Chondrocyte (in vitro differentiated cells): Measurements from ENCODE around the gene ARID3C. TPM values are rescaled to one million over a fixed set of nuclear protein-coding genes. Genes with fewer than 3 reads are reported as not detected.

Experiments used
- DNase-seq: peaks from one replicate; pipeline ENCODE4 v3.0.0; 2021; ENCODE audit warnings: mixed read lengths, low spot score
- H3K27ac Mint-ChIP-seq: one replicate; pipeline ENCODE4 v1.8.0; 2021; ENCODE audit warnings: mild to moderate bottlenecking, moderate library complexity, mixed read lengths; ENCODE audit not compliant: unreplicated experiment
- H3K27me3 Mint-ChIP-seq: 2 replicates; pipeline ENCODE4 v1.8.0; 2021; ENCODE audit warnings: low read depth, mixed read lengths
- H3K36me3 Mint-ChIP-seq: 2 replicates; pipeline ENCODE4 v1.8.0; 2021; ENCODE audit warnings: low read depth, mixed read lengths
- H3K4me1 Mint-ChIP-seq: 2 replicates; pipeline ENCODE4 v1.8.0; 2021; ENCODE audit warnings: low read depth, mild to moderate bottlenecking, mixed read lengths
- H3K4me3 Mint-ChIP-seq: one replicate; pipeline ENCODE4 v1.8.0; 2021; ENCODE audit warnings: mild to moderate bottlenecking, moderate library complexity, mixed read lengths; ENCODE audit not compliant: unreplicated experiment
- H3K9me3 Mint-ChIP-seq: 2 replicates; pipeline ENCODE4 v1.8.0; 2021; ENCODE audit warnings: low read depth, mixed read lengths
- total RNA-seq: library from RNA; stranded (reverse); gene quantifications from 3 replicates; pipeline ENCODE4 v1.2.1, GENCODE V29; 2021
- TF ChIP-seq, protein P1 (sequence below): fragments of 200-600 bp; sonication (generic); IDR thresholded peaks from 2 replicates; pipeline ENCODE4 v1.5.0; 2021; ENCODE audit warnings: antibody characterized with exemption, mild to moderate bottlenecking, moderate library complexity

The ARID3C gene
- total RNA-seq, 1 donor from 2014 or later = 0.20 TPM

DNA sequence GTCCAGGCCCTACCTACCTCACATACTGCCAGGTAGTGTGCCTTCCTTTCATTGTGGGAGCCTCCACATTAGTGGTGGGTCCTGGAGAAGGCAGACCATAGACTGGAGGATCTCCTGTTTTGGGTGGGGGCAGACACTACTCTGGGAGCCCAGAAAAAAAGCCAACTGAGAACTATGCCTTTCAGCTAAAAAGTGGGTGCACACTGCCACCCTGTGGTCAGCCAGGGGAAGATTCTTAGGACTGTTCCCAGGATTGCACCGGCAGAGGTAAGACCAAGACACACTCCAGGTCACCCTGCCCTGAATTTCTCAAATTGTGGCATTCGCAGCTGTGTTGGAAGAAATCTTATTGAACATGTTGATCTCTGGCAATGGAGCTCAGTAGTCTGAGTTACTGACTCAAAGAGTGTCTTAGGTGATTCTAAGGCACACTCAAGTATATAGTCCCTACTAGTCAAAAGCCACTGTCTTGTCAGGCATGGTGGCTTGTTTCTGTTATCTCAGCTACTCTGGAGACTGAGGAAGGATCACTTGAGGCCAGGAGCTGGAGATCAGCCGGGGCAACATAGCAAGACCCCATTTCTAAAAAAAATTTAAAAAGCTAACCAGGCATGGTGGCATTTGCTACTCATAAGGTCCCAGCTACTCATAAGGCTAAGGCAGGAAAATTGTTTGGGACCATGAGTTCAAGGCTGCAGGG is 5.1 kb upstream of the ARID3C start:
- Mint-ChIP-seq H3K9me3 (no peaks in the 10 kb centered on the region), H3K36me3 (peaks cover 2% of the 10 kb centered on the region), H3K4me3 (no peak overlapping the region), H3K4me1 (peaks cover 41% of the 10 kb centered on the region), H3K27me3 (peaks cover 26% of the 10 kb centered on the region), H3K27ac (no peak overlapping the region)
- TF ChIP-seq, protein P1, sequence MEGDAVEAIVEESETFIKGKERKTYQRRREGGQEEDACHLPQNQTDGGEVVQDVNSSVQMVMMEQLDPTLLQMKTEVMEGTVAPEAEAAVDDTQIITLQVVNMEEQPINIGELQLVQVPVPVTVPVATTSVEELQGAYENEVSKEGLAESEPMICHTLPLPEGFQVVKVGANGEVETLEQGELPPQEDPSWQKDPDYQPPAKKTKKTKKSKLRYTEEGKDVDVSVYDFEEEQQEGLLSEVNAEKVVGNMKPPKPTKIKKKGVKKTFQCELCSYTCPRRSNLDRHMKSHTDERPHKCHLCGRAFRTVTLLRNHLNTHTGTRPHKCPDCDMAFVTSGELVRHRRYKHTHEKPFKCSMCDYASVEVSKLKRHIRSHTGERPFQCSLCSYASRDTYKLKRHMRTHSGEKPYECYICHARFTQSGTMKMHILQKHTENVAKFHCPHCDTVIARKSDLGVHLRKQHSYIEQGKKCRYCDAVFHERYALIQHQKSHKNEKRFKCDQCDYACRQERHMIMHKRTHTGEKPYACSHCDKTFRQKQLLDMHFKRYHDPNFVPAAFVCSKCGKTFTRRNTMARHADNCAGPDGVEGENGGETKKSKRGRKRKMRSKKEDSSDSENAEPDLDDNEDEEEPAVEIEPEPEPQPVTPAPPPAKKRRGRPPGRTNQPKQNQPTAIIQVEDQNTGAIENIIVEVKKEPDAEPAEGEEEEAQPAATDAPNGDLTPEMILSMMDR = peak; percentile 92
- DNase-seq = no peak

DNA sequence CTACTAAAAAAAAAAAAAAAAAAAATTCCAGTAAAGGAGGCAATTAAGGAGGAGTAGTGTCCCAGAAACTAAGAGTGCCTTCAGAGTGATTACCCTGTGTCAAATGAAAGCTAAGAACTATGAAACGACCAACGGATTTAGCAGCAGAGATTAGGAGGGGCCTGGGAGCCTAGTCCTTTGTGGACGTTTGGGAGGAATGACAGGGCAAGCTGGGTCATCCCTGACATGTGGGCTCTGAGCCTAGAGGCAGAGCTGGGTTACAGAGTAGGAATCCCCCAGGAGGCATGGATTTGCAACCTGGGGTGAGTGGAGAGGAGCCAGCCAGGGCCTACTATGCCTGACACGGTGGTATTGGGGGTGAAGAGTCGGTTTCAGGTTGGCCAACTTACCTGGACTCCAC is 4.3 kb upstream of the ARID3C start:
- no peak overlapping the region for H3K27ac Mint-ChIP-seq
- H3K4me3 Mint-ChIP-seq = no peak overlapping the region
- H3K9me3 Mint-ChIP-seq = no peaks in the 10 kb centered on the region
- peaks cover 2% of the 10 kb centered on the region for H3K36me3 Mint-ChIP-seq
- peaks cover 37% of the 10 kb centered on the region for H3K4me1 Mint-ChIP-seq
- TF ChIP-seq, protein P1 = no peak
- no peak for DNase-seq
- peaks cover 31% of the 10 kb centered on the region for H3K27me3 Mint-ChIP-seq

DNA sequence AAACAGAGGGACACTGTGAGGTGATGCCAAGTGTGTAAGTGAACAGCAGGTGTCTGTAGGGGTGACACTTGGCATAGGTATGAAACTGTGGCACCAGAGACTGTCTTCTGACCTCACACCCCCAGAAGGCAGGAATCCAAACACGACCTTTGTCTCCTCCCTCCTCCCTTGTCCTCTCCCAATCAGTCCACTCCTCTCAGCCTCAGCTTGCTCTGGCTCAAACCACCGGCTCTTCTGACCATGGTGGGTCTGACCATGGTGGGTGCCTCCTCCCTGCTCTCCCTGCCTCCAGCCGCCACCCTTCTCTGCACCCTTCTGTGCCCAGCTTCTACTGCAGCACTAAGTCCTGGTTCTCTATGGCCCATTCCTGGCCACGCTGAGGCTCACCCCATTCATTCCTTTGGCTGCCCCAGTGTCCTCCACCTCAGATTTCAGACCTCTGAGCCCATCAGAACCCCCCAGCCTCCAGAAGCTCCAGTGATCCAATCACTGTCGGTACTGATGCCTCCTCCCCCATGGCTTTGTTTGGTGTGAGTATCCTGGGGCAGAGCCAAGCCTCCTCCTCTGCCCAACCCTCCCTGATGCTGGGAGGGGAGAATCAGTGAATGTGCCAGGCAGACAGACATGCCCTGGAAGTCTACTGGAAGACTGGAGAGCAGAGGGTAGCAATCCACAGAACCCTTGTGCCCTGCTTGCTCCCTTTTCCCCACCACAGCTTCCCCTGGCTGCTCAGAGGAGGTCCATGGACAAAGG is 1.7 kb upstream of the ARID3C start:
- TF ChIP-seq, protein P1 = no peak
- H3K9me3 Mint-ChIP-seq = no peaks in the 10 kb centered on the region
- H3K4me3 Mint-ChIP-seq = no peak overlapping the region
- peaks cover 23% of the 10 kb centered on the region for H3K4me1 Mint-ChIP-seq
- H3K36me3 Mint-ChIP-seq = peaks cover 2% of the 10 kb centered on the region
- DNase-seq = no peak
- no peak overlapping the region for H3K27ac Mint-ChIP-seq
- H3K27me3 Mint-ChIP-seq = peaks cover 52% of the 10 kb centered on the region

DNA sequence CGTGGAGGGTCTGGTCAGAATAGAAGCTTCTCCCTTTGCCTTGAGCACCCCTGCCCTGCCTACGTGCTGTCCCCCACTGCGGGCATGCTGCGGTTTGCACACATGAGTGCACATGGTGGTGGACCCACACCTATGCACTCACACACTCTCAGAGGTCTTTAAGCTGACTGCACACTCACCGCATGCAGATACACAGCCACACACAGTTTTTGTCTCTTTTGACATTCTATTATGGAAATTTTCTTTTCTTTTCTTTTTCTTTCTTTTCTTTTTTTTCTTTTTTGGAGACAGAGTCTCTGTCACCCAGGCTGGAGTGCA is 584 bp upstream of the ARID3C start:
- TF ChIP-seq, protein P1 = no peak
- Mint-ChIP-seq H3K4me3 (peak overlapping the region; percentile 63), H3K4me1 (peaks cover 15% of the 10 kb centered on the region), H3K27me3 (peaks cover 55% of the 10 kb centered on the region), H3K9me3 (no peaks in the 10 kb centered on the region), H3K27ac (no peak overlapping the region), H3K36me3 (no peaks in the 10 kb centered on the region)
- DNase-seq = no peak

DNA sequence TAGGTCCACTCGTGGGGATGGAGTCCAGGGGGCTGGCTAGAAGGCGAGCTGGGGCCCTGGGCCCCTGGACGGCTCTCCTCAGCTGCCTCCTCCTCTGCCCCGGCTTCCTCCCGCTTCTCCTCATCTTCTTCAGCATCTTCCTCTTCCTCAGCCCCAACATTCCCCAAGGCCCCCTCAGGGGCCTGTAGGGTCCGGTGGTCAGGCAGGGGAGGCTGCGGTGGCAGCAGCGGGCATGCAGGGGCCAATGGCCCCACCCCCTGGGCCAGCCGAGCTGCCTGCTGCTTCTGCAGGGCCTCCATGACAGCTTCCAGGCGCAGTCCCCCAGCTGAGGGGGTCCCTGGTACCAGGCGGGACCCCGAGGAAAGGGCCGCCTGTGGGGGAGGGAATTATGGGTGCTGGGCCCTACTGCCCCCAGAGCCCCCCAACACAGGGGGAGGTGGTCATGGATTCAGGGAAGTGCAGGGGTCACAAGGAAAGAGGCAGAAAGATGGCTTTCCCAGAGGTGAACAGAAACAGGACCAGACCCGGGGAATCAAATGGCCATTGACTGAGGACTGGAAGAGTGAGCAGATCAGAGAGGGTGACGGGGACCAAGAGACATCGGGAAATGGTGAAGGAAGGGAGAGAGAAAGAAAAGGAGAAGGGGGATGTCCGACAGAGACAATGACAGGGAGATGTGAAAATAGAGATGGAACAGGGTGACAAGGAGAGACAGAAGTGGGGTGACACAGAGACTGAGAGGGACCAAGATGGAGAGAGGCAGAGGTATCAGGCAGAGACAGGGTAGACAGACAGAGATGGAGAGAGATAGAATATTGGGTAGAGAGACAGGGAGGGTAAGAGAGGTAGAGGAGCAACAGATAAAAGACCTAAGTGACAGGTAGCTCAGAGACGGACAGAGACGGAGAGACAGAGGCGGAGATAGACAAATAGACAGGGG is 880 bp downstream of the ARID3C start:
- TF ChIP-seq, protein P1 = no peak
- Mint-ChIP-seq H3K27ac (peak overlapping the region; percentile 19), H3K36me3 (no peaks in the 10 kb centered on the region), H3K4me3 (peak overlapping the region; percentile 64), H3K9me3 (no peaks in the 10 kb centered on the region), H3K27me3 (peaks cover 55% of the 10 kb centered on the region), H3K4me1 (peaks cover 11% of the 10 kb centered on the region)
- DNase-seq = no peak
